Measurements from ENCODE around the gene SLAIN1.

Gene SLAIN1

GRCh38 chr13:77760893-77761292 lies 63.4 kb downstream of the SLAIN1 start:
- Histone ChIP-seq H3K4me3 (ENCODE audit: low read length) (no peak overlapping the region), H3K4me1 (ENCODE audit: insufficient read depth, low read length) (no peaks in the 10 kb centered on the region), H3K27me3 (ENCODE audit: insufficient read depth, low read length) (no peaks in the 10 kb centered on the region), H3K36me3 (ENCODE audit: insufficient read depth, low read length) (peaks cover 54% of the 10 kb centered on the region), H3K27ac (ENCODE audit: low read depth, low read length) (no peak overlapping the region), H3K9me3 (ENCODE audit: insufficient read depth, low read depth, low read length) (no peaks in the 10 kb centered on the region), H3K9ac (ENCODE audit: low read depth, low read length) (no peak overlapping the region)
- 94% methylated on average over 8 of the region's 8 CpGs for WGBS

GRCh38 chr13:77767413-77767812 lies 69.9 kb downstream of the SLAIN1 start:
- Histone ChIP-seq H3K9ac (ENCODE audit: low read depth, low read length) (no peak overlapping the region), H3K36me3 (ENCODE audit: insufficient read depth, low read length) (peaks cover 29% of the 10 kb centered on the region), H3K9me3 (ENCODE audit: insufficient read depth, low read depth, low read length) (no peaks in the 10 kb centered on the region), H3K27ac (ENCODE audit: low read depth, low read length) (no peak overlapping the region), H3K4me3 (ENCODE audit: low read length) (no peak overlapping the region), H3K4me1 (ENCODE audit: insufficient read depth, low read length) (no peaks in the 10 kb centered on the region), H3K27me3 (ENCODE audit: insufficient read depth, low read length) (no peaks in the 10 kb centered on the region)
- 88% methylated on average over 4 of the region's 5 CpGs for WGBS

GRCh38 chr13:77774181-77774580 lies 76.7 kb downstream of the SLAIN1 start:
- no peak overlapping the region for H3K4me3 ChIP-seq (ENCODE audit: low read length)
- 90% methylated on average over 1 of the region's 1 CpG for WGBS

GRCh38 chr13:77776704-77777103 lies 79.2 kb downstream of the SLAIN1 start:
- 70% methylated on average over 3 of the region's 4 CpGs for WGBS
- Histone ChIP-seq H3K27me3 (ENCODE audit: insufficient read depth, low read length) (no peaks in the 10 kb centered on the region), H3K36me3 (ENCODE audit: insufficient read depth, low read length) (no peaks in the 10 kb centered on the region), H3K9me3 (ENCODE audit: insufficient read depth, low read depth, low read length) (no peaks in the 10 kb centered on the region), H3K27ac (ENCODE audit: low read depth, low read length) (no peak overlapping the region), H3K9ac (ENCODE audit: low read depth, low read length) (no peak overlapping the region), H3K4me3 (ENCODE audit: low read length) (no peak overlapping the region), H3K4me1 (ENCODE audit: insufficient read depth, low read length) (peaks cover 6% of the 10 kb centered on the region; the same call in 1 of the 2 replicates)

More at GRCh38 chr13:77774181-77774580, 76.7 kb downstream of the SLAIN1 start:
- no peaks in the 10 kb centered on the region for H3K9me3 ChIP-seq (ENCODE audit: insufficient read depth, low read depth, low read length)
- H3K27ac ChIP-seq (ENCODE audit: low read depth, low read length): no peak overlapping the region
- H3K9ac ChIP-seq (ENCODE audit: low read depth, low read length): no peak overlapping the region
- H3K36me3 ChIP-seq (ENCODE audit: insufficient read depth, low read length): no peaks in the 10 kb centered on the region
- no peaks in the 10 kb centered on the region for H3K4me1 ChIP-seq (ENCODE audit: insufficient read depth, low read length)
- H3K27me3 ChIP-seq (ENCODE audit: insufficient read depth, low read length): no peaks in the 10 kb centered on the region

GRCh38 chr13:77779552-77780272 lies 82.2 kb downstream of the SLAIN1 start:
- Histone ChIP-seq H3K9ac (ENCODE audit: low read depth, low read length) (no peak overlapping the region), H3K36me3 (ENCODE audit: insufficient read depth, low read length) (no peaks in the 10 kb centered on the region), H3K4me1 (ENCODE audit: insufficient read depth, low read length) (peaks cover 19% of the 10 kb centered on the region; the same call in 1 of the 2 replicates), H3K27me3 (ENCODE audit: insufficient read depth, low read length) (no peaks in the 10 kb centered on the region), H3K9me3 (ENCODE audit: insufficient read depth, low read depth, low read length) (no peaks in the 10 kb centered on the region), H3K4me3 (ENCODE audit: low read length) (no peak overlapping the region), H3K27ac (ENCODE audit: low read depth, low read length) (no peak overlapping the region)
- WGBS: 54% methylated on average over 3 of the region's 3 CpGs

- Histone ChIP-seq H3K4me3 (ENCODE audit: low read length) (no peak overlapping the region), H3K27ac (ENCODE audit: low read depth, low read length) (no peak overlapping the region), H3K36me3 (ENCODE audit: insufficient read depth, low read length) (no peaks in the 10 kb centered on the region), H3K4me1 (ENCODE audit: insufficient read depth, low read length) (peaks cover 24% of the 10 kb centered on the region; the same call in 1 of the 2 replicates), H3K9ac (ENCODE audit: low read depth, low read length) (no peak overlapping the region), H3K9me3 (ENCODE audit: insufficient read depth, low read depth, low read length) (no peaks in the 10 kb centered on the region), H3K27me3 (ENCODE audit: insufficient read depth, low read length) (no peaks in the 10 kb centered on the region)
Observed at GRCh38 chr13:77781808-77782207, 84.3 kb downstream of the SLAIN1 start.

- H3K9ac ChIP-seq (ENCODE audit: low read depth, low read length): no peak overlapping the region
- no peaks in the 10 kb centered on the region for H3K9me3 ChIP-seq (ENCODE audit: insufficient read depth, low read depth, low read length)
- WGBS: 48% methylated on average over 5 of the region's 5 CpGs
- peaks cover 23% of the 10 kb centered on the region; the same call in 1 of the 2 replicates for H3K4me1 ChIP-seq (ENCODE audit: insufficient read depth, low read length)
- H3K27me3 ChIP-seq (ENCODE audit: insufficient read depth, low read length): no peaks in the 10 kb centered on the region
- H3K27ac ChIP-seq (ENCODE audit: low read depth, low read length): no peak overlapping the region
- H3K4me3 ChIP-seq (ENCODE audit: low read length): no peak overlapping the region
- H3K36me3 ChIP-seq (ENCODE audit: insufficient read depth, low read length): no peaks in the 10 kb centered on the region
Observed at GRCh38 chr13:77784515-77784914, 87.0 kb downstream of the SLAIN1 start.

- no peaks in the 10 kb centered on the region; the same call in none of the 2 replicates for H3K36me3 ChIP-seq (ENCODE audit: insufficient read depth, low read length)
- no peak overlapping the region for H3K4me3 ChIP-seq (ENCODE audit: low read length)
- peaks cover 17% of the 10 kb centered on the region; the same call in 1 of the 2 replicates for H3K4me1 ChIP-seq (ENCODE audit: insufficient read depth, low read length)
- 94% methylated on average over 2 of the region's 2 CpGs for WGBS
- H3K9ac ChIP-seq (ENCODE audit: low read depth, low read length): no peak overlapping the region
- H3K27me3 ChIP-seq (ENCODE audit: insufficient read depth, low read length): no peaks in the 10 kb centered on the region
- H3K27ac ChIP-seq (ENCODE audit: low read depth, low read length): no peak overlapping the region
- peaks cover 12% of the 10 kb centered on the region for H3K9me3 ChIP-seq (ENCODE audit: insufficient read depth, low read depth, low read length)
Observed at GRCh38 chr13:77786695-77787287, 89.3 kb downstream of the SLAIN1 start.

GRCh38 chr13:77789376-77789775 lies 91.9 kb downstream of the SLAIN1 start:
- Histone ChIP-seq H3K27me3 (ENCODE audit: insufficient read depth, low read length) (no peaks in the 10 kb centered on the region), H3K36me3 (ENCODE audit: insufficient read depth, low read length) (no peaks in the 10 kb centered on the region; the same call in none of the 2 replicates), H3K9me3 (ENCODE audit: insufficient read depth, low read depth, low read length) (peaks cover 25% of the 10 kb centered on the region), H3K9ac (ENCODE audit: low read depth, low read length) (no peak overlapping the region), H3K27ac (ENCODE audit: low read depth, low read length) (no peak overlapping the region), H3K4me1 (ENCODE audit: insufficient read depth, low read length) (peaks cover 8% of the 10 kb centered on the region; the same call in 1 of the 2 replicates), H3K4me3 (ENCODE audit: low read length) (no peak overlapping the region)
- WGBS: 85% methylated on average over 1 of the region's 1 CpG

GRCh38 chr13:77800219-77800618 lies 102.7 kb downstream of the SLAIN1 start:
- Histone ChIP-seq H3K9me3 (ENCODE audit: insufficient read depth, low read depth, low read length) (no peaks in the 10 kb centered on the region), H3K4me3 (ENCODE audit: low read length) (no peak overlapping the region), H3K36me3 (ENCODE audit: insufficient read depth, low read length) (no peaks in the 10 kb centered on the region), H3K27ac (ENCODE audit: low read depth, low read length) (no peak overlapping the region), H3K27me3 (ENCODE audit: insufficient read depth, low read length) (no peaks in the 10 kb centered on the region), H3K4me1 (ENCODE audit: insufficient read depth, low read length) (no peaks in the 10 kb centered on the region), H3K9ac (ENCODE audit: low read depth, low read length) (no peak overlapping the region)
- WGBS: 91% methylated on average over 3 of the region's 3 CpGs

GRCh38 chr13:77806518-77806917 lies 109.0 kb downstream of the SLAIN1 start:
- Histone ChIP-seq H3K4me3 (ENCODE audit: low read length) (no peak overlapping the region), H3K36me3 (ENCODE audit: insufficient read depth, low read length) (no peaks in the 10 kb centered on the region), H3K4me1 (ENCODE audit: insufficient read depth, low read length) (no peaks in the 10 kb centered on the region), H3K9me3 (ENCODE audit: insufficient read depth, low read depth, low read length) (no peaks in the 10 kb centered on the region), H3K27me3 (ENCODE audit: insufficient read depth, low read length) (no peaks in the 10 kb centered on the region), H3K27ac (ENCODE audit: low read depth, low read length) (no peak overlapping the region), H3K9ac (ENCODE audit: low read depth, low read length) (no peak overlapping the region)
- 100% methylated on average over 1 of the region's 1 CpG for WGBS
